ENCODE results near the gene COL13A1. TPM values are rescaled to one million over a fixed set of nuclear protein-coding genes. Genes with fewer than 3 reads are reported as not detected.

COL13A1 gene
- total RNA-seq, 1 experiment from 2014 or later, result 5.9 TPM

GRCh38 chr10:69838418-69838817, 36.7 kb downstream of the COL13A1 start:
- DNase-seq (ENCODE audit: low read depth, low spot score) (no peak), ATAC-seq (no peak)
- no peaks in the 10 kb centered on the region for H3K79me2 ChIP-seq (ENCODE audit: insufficient read depth, low read length)
- no peak overlapping the region for H3K9ac ChIP-seq (ENCODE audit: low read length)
- H3K9me3 ChIP-seq (ENCODE audit: control insufficient read depth in 1 of 2, insufficient read depth in 1 of 2, low read depth in 1 of 2, low read length in 2 of 2), result no peaks in the 10 kb centered on the region
- H3K36me3 ChIP-seq (ENCODE audit: control insufficient read depth in 1 of 2, insufficient read depth in 2 of 2, low read length in 2 of 2), result no peaks in the 10 kb centered on the region
- ChIA-PET CTCF (interaction anchor here (2.1 kb wide), 1 partner anchor 95 kb away, joined by 5 read pairs; no protein-coding TSS in a partner anchor), RAD21 (ENCODE audit: low non-redundant PET in 1 of 2, low total read pairs in 2 of 2, uncharacterized antibody in 2 of 2, unreplicated experiment in 2 of 2) (no interaction called here), POLR2A (no interaction called here)
- H3K4me2 ChIP-seq (ENCODE audit: low read length), result peak overlapping the region; percentile 54; the same call in 1 of the 2 replicates
- H3K27ac ChIP-seq (ENCODE audit: low read depth, low read length), result no peak overlapping the region
- H3K9me2 ChIP-seq (ENCODE audit: insufficient read depth), result no peaks in the 10 kb centered on the region
- no TSS peak for BruUV-seq (replicated peaks)
- H2AFZ ChIP-seq (ENCODE audit: low read depth, low read length, poor library complexity, severe bottlenecking), result no peak overlapping the region
- intact Hi-C loops (cut with micrococcal nuclease), result no loop called here
- H3K4me3 ChIP-seq (replicated peaks in 1 of 2; ENCODE audit: low read depth in 1 of 2, low read length in 2 of 2), result no peak overlapping the region
- TF ChIP-seq ZFX (IDR thresholded peaks at IDR 0.05) (no peak), CEBPB (IDR thresholded peaks at IDR 0.05; ENCODE audit: low read depth) (no peak), ATF3 (IDR thresholded peaks at IDR 0.05) (no peak)
- no peaks in the 10 kb centered on the region for H4K20me1 ChIP-seq (ENCODE audit: insufficient read depth)
- H3K27me3 ChIP-seq (ENCODE audit: insufficient read depth, low read length), result no peaks in the 10 kb centered on the region
- H3K4me1 ChIP-seq (ENCODE audit: control insufficient read depth in 1 of 2, insufficient read depth in 2 of 2, low read length in 2 of 2), result peaks cover 13 to 36% of the 10 kb centered on the region in 2 experiments

- TF ChIP-seq FOSL1 (IDR thresholded peaks at IDR 0.05; ENCODE audit: low read depth), result no peak
- CTCF ChIA-PET, result interaction anchor here (2.1 kb wide), 1 partner anchor 96 kb away, joined by 5 read pairs; no protein-coding TSS in a partner anchor
Measured at GRCh38 chr10:69838853-69839252, 37.1 kb downstream of the COL13A1 start.

More at GRCh38 chr10:69838853-69839252, 37.1 kb downstream of the COL13A1 start:
- no peak overlapping the region for H2AFZ ChIP-seq (ENCODE audit: low read depth, low read length, poor library complexity, severe bottlenecking)
- no peak overlapping the region for H3K4me3 ChIP-seq (replicated peaks in 1 of 2; ENCODE audit: low read depth in 1 of 2, low read length in 2 of 2)
- H3K27ac ChIP-seq (ENCODE audit: low read depth, low read length), result no peak overlapping the region
- H3K4me2 ChIP-seq (ENCODE audit: low read length), result peak overlapping the region; percentile 54
- 0 out of 2 replicates have a peak overlapping the region, but pooled peaks have one; percentile 37 for H3K9ac ChIP-seq (ENCODE audit: low read length)
- POLR2A ChIA-PET, result no interaction called here
- no peaks in the 10 kb centered on the region for H3K9me3 ChIP-seq (ENCODE audit: control insufficient read depth in 1 of 2, insufficient read depth in 1 of 2, low read depth in 1 of 2, low read length in 2 of 2)
- H3K9me2 ChIP-seq (ENCODE audit: insufficient read depth), result no peaks in the 10 kb centered on the region
- H3K36me3 ChIP-seq (ENCODE audit: control insufficient read depth in 1 of 2, insufficient read depth in 2 of 2, low read length in 2 of 2), result no peaks in the 10 kb centered on the region
- H3K27me3 ChIP-seq (ENCODE audit: insufficient read depth, low read length), result no peaks in the 10 kb centered on the region
- ATAC-seq (no peak), DNase-seq (ENCODE audit: low read depth, low spot score) (no peak)
- intact Hi-C loops (cut with micrococcal nuclease), result no loop called here
- peaks cover 13 to 36% of the 10 kb centered on the region in 2 experiments for H3K4me1 ChIP-seq (ENCODE audit: control insufficient read depth in 1 of 2, insufficient read depth in 2 of 2, low read length in 2 of 2)
- no peaks in the 10 kb centered on the region for H3K79me2 ChIP-seq (ENCODE audit: insufficient read depth, low read length)
- RAD21 ChIA-PET (ENCODE audit: low non-redundant PET in 1 of 2, low total read pairs in 2 of 2, uncharacterized antibody in 2 of 2, unreplicated experiment in 2 of 2), result no interaction called here
- no peaks in the 10 kb centered on the region for H4K20me1 ChIP-seq (ENCODE audit: insufficient read depth)
- BruUV-seq (replicated peaks), result no TSS peak
